HK-2 (cell line): ENCODE results near the gene FKBP3.
"Not testable (repeated sequence)": the region's sequence is repeated elsewhere in the genome, so short reads cannot be mapped to it uniquely, and the experiment has no call there.

Experiments
- DNase-seq: peaks from one replicate; pipeline ENCODE4 v3.0.0-alpha.2; 2018; ENCODE audit not compliant: unreplicated experiment

The FKBP3 gene

GRCh38 chr14:45112896-45113781 lies 21.1 kb downstream of the FKBP3 start:
- no peak for DNase-seq

- no peak for DNase-seq
These were observed 29.7 kb downstream of the FKBP3 start for GRCh38 chr14:45104561-45104960.

GRCh38 chr14:45103806-45104205 lies 30.5 kb downstream of the FKBP3 start:
- DNase-seq = no peak

GRCh38 chr14:45096218-45096617 lies 38.1 kb downstream of the FKBP3 start:
- no peak for DNase-seq

GRCh38 chr14:45095143-45095542 lies 39.1 kb downstream of the FKBP3 start:
- no peak for DNase-seq

- DNase-seq = no peak
These were observed 40.0 kb downstream of the FKBP3 start for GRCh38 chr14:45094275-45094674.

- no peak for DNase-seq
These were observed 42.6 kb downstream of the FKBP3 start for GRCh38 chr14:45091710-45092109.

GRCh38 chr14:45089813-45090212 lies 44.5 kb downstream of the FKBP3 start:
- DNase-seq = no peak

- DNase-seq = no peak
These were observed 49.3 kb downstream of the FKBP3 start for GRCh38 chr14:45084946-45085346.

- peak; percentile 96 for DNase-seq
These were observed 50.1 kb downstream of the FKBP3 start, which contains the start of gene PRPF39 for GRCh38 chr14:45083976-45084722. TSS of gene PRPF39 (plus strand) at chr14:45084116. CDS start at chr14:45095240, 11,124 bp downstream.

- DNase-seq = no peak
These were observed 50.7 kb downstream of the FKBP3 start for GRCh38 chr14:45083617-45083975.

GRCh38 chr14:45082420-45082819 lies 51.9 kb downstream of the FKBP3 start:
- DNase-seq = no peak

- DNase-seq = not testable (repeated sequence)
These were observed 53.2 kb downstream of the FKBP3 start for GRCh38 chr14:45081096-45081495.

- not testable (repeated sequence) for DNase-seq
These were observed 53.8 kb downstream of the FKBP3 start for GRCh38 chr14:45080416-45080968.

GRCh38 chr14:45078323-45078722 lies 56.0 kb downstream of the FKBP3 start:
- no peak for DNase-seq

GRCh38 chr14:45073231-45073879 lies 60.9 kb downstream of the FKBP3 start:
- DNase-seq = no peak

GRCh38 chr14:45072126-45072525 lies 62.2 kb downstream of the FKBP3 start:
- no peak for DNase-seq

GRCh38 chr14:45070215-45070614 lies 64.1 kb downstream of the FKBP3 start:
- no peak for DNase-seq

- no peak for DNase-seq
These were observed 65.9 kb downstream of the FKBP3 start for GRCh38 chr14:45068396-45068795.

GRCh38 chr14:45066667-45067066 lies 67.6 kb downstream of the FKBP3 start:
- DNase-seq = no peak

- DNase-seq = no peak
These were observed 68.3 kb downstream of the FKBP3 start for GRCh38 chr14:45065956-45066355.
